PC-3 (cell line): Measurements from ENCODE around the gene CCDC91.

Source experiments
- CTCF ChIP-seq: fragments of 300-600 bp; sonication (generic); conservative IDR thresholded peaks from 2 replicates; pipeline ENCODE4 v1.5.1; 2017; ENCODE audit warnings: antibody characterized with exemption, low read depth, mild to moderate bottlenecking, low read length
- EZH2 ChIP-seq: fragments of 300-600 bp; sonication (generic); IDR thresholded peaks from one replicate; pipeline ENCODE4 v1.6.1; 2017; ENCODE audit warnings: antibody characterized with exemption, mild to moderate bottlenecking, low read length; ENCODE audit not compliant: unreplicated experiment
- EZH2phosphoT487 ChIP-seq: fragments of 300-600 bp; sonication (generic); IDR thresholded peaks from 2 replicates; pipeline ENCODE4 v1.6.1; 2018; ENCODE audit warnings: mild to moderate bottlenecking, antibody characterized with exemption, low read length, borderline replicate concordance

DNA sequence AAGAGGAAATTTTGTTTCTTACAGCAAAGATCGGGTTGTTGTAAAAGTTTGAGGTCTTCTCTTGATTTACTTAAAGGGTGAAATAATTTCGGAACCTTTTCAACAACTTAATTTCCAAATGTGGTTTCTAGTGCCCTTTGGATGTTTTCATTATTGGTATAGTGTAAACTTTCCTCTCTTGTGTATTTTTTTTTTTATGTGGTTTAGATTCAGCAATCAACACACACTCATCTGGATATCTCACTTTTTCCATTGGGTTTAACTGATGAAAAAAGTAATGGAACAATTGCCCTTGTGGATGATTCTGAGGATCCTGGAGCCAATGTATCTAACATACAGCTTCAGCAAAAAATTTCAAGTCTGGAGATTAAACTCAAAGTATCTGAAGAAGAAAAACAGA, 116.3 kb downstream of the CCDC91 start:
- TF ChIP-seq CTCF: no peak
- TF ChIP-seq EZH2: no peak
- no peak for TF ChIP-seq EZH2phosphoT487
